Activated CD8-positive, alpha-beta memory T cell treated with anti-CD3 and anti-CD28 coated beads, Interleukin-2, amount 10 ng/mL, durations not matched to agents 7 days and 5 days (primary cell): Measurements from ENCODE around the gene IGFBP3. TPM values are rescaled to one million over a fixed set of nuclear protein-coding genes. Genes with fewer than 3 reads are reported as not detected.

Experiments used
- ATAC-seq: fragments of 150-1000 bp; cut with Tn5 transposase; one replicate; pipeline ENCODE4 v1.10.0; 2021; ENCODE audit warnings: moderate library complexity
- CTCF ChIA-PET: fragments of 350-600 bp; sonication (Branson Sonifier 250); formaldehyde crosslinking; loops from one replicate; lab custom pipeline; 2021; ENCODE audit warnings: antibody characterized with exemption; lab: Charles Lee
- DNase-seq: peaks from one replicate; pipeline ENCODE4 v3.0.0-alpha.2; 2020
- H3K27ac Mint-ChIP-seq: one replicate; pipeline ENCODE4 v1.8.0; 2021; ENCODE audit warnings: mild to moderate bottlenecking, mixed read lengths
- H3K27me3 Mint-ChIP-seq: one replicate; pipeline ENCODE4 v1.8.0; 2021; ENCODE audit warnings: mixed read lengths
- H3K36me3 Mint-ChIP-seq: one replicate; pipeline ENCODE4 v1.8.0; 2021; ENCODE audit warnings: mild to moderate bottlenecking, mixed read lengths
- H3K4me1 Mint-ChIP-seq: one replicate; pipeline ENCODE4 v1.8.0; 2021; ENCODE audit warnings: mixed read lengths
- H3K4me3 Mint-ChIP-seq: one replicate; pipeline ENCODE4 v1.8.0; 2021; ENCODE audit warnings: mild to moderate bottlenecking, moderate library complexity, mixed read lengths
- H3K9me3 Mint-ChIP-seq: one replicate; pipeline ENCODE4 v1.8.0; 2022; ENCODE audit warnings: low read depth, mixed read lengths
- total RNA-seq, 2 experiments: library from RNA; stranded (reverse); gene quantifications; one replicate each; pipeline ENCODE4 v1.2.3, GENCODE V29; 2021

Gene IGFBP3
- total RNA-seq, 2 experiments from 2014 or later, result 10.5 to 17.8 TPM

DNA sequence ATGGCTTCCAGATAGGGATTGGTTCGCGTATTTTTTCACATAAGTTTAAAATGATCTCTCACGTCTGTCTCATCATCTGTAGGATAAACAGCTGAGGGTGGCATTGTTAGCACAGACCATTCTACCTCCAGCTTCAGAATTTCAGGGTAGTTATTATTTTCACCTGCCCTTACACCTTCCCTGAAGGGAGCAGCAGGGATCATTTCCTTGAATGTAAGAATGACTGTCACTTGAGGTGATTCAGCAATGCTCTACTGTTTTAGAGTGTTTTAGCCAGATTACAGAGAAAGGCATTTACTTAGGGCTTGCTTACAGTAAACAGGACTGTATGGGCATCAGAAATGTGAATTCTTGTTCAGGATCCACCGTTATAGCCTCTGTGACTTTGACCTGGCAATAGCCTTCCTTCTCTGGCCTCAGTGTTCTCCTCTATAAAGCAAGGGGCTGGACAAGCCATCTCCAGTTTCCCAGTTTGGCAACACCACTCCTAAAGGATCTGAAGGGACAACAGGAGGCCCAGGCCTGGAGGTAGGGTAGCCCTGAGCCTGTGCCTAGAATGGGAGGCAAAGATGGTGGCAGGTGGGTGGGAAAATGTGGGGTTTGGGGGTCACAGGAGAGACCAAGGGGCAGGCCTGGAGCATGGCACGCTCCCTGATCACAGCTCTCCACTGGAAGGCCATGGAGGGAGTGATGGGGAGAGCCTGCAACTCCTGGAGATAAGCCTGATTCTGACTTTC, 34.0 kb downstream of the IGFBP3 start:
- no peak for ATAC-seq
- Mint-ChIP-seq H3K9me3 (no peaks in the 10 kb centered on the region), H3K27me3 (peaks cover 55% of the 10 kb centered on the region), H3K36me3 (no peaks in the 10 kb centered on the region), H3K4me3 (no peak overlapping the region), H3K27ac (no peak overlapping the region), H3K4me1 (no peaks in the 10 kb centered on the region)
- DNase-seq, result no peak
- CTCF ChIA-PET, result no interaction called here

DNA sequence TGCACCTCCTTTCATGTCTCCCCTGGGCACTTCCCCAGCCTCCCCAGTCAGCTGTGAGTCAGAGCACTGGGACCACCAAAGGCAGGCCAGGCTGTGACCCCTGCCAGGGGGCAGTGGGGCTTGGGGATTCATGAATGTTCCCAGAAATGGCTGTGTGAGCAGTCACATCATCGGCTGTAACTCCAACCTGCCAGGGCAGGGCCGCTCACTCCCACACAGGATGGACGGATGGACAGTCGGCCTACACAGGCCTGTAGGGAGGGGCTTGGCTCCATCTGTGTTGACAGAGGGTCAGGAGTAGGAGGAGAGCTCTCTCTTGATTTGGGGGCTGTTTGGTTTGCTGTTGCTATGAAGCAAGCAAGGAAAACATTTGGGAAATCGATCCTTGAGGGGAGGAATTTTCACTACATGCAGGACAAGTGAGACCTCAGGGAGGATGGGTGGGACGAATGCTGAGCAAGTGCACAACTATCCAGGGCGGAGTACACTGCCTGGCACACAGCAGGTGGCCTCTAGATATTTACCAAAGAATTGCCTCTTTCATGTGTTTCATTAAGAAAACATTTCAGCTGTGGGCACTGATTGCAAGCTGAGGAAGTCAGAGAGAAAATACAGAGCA, 35.7 kb downstream of the IGFBP3 start:
- peaks cover 43% of the 10 kb centered on the region for H3K27me3 Mint-ChIP-seq
- no peaks in the 10 kb centered on the region for H3K4me1 Mint-ChIP-seq
- no peak for DNase-seq

DNA sequence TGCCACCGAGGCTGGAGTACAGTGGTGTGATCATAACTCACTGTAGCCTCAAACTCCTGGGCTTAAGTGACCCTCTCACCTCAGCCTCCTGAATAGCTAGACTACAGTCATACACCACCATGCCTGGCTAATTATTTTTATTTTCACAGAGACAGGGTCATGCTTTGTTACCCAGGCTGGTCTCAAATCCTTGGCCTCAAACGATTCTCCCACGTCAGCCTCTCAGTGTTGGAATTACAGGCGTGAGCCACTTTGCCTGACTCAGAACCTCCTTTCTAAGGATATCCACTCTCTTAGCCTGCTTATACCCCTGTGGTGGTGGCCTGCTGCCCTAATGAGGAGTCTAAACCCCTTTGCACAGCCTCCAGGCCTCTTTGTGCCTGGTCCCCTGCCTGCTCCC, 36.9 kb downstream of the IGFBP3 start:
- Mint-ChIP-seq H3K4me3 (no peak overlapping the region), H3K4me1 (no peaks in the 10 kb centered on the region), H3K27me3 (peaks cover 32% of the 10 kb centered on the region), H3K27ac (no peak overlapping the region), H3K9me3 (no peaks in the 10 kb centered on the region), H3K36me3 (no peaks in the 10 kb centered on the region)
- DNase-seq (no peak), ATAC-seq (no peak)
- CTCF ChIA-PET, result interaction anchor here (1.1 kb wide), 1 partner anchor 33 kb away, joined by 3 read pairs; no protein-coding TSS in a partner anchor

More for the DNA sequence above, 35.7 kb downstream of the IGFBP3 start:
- no peaks in the 10 kb centered on the region for H3K36me3 Mint-ChIP-seq
- no peak overlapping the region for H3K27ac Mint-ChIP-seq
- ATAC-seq, result no peak
- CTCF ChIA-PET, result interaction anchor here (1.1 kb wide), 1 partner anchor 32 kb away, joined by 3 read pairs; no protein-coding TSS in a partner anchor
- H3K4me3 Mint-ChIP-seq, result no peak overlapping the region
- no peaks in the 10 kb centered on the region for H3K9me3 Mint-ChIP-seq

DNA sequence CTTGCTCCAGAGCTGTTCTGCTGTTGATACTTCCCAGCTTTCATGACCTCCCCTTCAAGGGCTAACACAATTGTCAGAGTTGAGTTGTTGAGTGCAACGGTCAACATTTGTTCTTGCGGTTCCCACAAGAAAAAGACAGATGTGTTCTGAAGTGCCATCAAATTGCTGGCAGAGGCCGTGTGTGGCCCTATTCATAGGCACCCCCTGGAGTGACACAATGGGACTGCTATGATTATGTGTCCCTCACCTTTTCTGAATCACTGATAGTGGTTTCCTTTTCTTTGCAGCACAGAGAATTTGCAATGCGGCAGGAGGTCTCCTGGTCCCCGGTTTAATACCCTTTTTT, 38.6 kb downstream of the IGFBP3 start:
- Mint-ChIP-seq H3K4me1 (no peaks in the 10 kb centered on the region), H3K27me3 (peaks cover 18% of the 10 kb centered on the region), H3K27ac (no peak overlapping the region), H3K4me3 (no peak overlapping the region), H3K36me3 (no peaks in the 10 kb centered on the region), H3K9me3 (no peaks in the 10 kb centered on the region)
- CTCF ChIA-PET, result interaction anchor here (1.8 kb wide), 1 partner anchor 8 kb away, joined by 4 read pairs; no protein-coding TSS in a partner anchor
- ATAC-seq (no peak), DNase-seq (no peak)

DNA sequence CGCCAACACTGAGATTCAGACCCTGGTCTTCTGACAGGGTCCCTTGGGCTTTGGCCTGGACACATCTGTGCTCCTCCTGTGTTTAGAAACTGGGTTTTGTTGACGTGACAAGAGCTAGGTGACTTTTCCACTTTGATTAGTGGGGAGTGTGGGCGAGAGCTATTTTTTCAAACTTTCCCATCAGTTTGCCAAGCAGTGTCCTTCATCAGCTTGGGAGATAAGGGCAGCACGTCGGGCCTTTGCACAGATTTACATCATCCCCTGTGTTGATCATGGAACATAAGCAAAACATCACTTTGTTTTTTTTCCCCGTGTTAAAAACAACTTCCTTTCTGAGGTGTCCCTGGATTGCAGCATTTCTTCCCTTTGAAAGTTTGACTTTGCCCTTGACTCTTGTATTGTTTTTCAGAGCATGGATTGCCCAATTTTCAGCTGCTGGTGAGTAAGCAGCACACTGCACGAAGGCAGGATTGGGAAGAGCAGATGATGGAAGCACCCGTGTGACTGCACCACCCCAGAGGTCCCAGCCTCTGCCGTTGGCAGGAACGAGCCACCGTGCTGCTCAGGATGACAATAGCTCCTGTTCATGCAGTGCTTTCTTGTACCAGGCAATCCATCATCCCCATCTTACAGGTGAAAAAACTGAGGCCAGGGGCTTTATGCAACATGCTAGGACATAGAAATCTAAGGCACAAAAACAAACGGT, 39.2 kb downstream of the IGFBP3 start:
- Mint-ChIP-seq H3K4me3 (no peak overlapping the region), H3K27ac (no peak overlapping the region), H3K9me3 (no peaks in the 10 kb centered on the region), H3K27me3 (peaks cover 12% of the 10 kb centered on the region), H3K36me3 (no peaks in the 10 kb centered on the region), H3K4me1 (no peaks in the 10 kb centered on the region)
- ATAC-seq (no peak), DNase-seq (no peak)
- CTCF ChIA-PET, result interaction anchor here (1.8 kb wide), 1 partner anchor 9 kb away, joined by 4 read pairs; no protein-coding TSS in a partner anchor

DNA sequence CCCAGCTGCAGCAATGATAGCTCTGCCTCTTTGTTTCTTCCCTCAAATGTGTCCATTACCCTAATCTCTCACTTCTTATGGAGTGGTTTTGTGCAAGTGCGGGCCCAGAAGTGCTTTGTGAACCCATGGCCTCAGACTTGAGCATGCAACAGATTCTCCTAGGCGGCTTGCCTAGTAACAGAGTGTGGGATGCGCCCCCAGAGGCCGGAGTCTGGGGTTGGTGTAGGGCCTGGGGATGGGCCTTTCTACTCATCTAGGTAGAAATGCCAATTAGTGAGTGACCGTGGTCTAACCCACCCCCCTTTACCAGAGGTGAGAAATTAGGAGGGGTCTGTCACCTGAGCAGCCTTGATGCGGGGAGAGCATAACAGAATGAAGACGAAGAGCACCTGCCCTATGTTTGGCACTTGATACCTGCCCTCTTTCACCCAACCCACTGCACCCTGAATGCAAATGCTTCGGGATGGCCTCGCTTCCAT, 39.8 kb downstream of the IGFBP3 start:
- Mint-ChIP-seq H3K9me3 (no peaks in the 10 kb centered on the region), H3K4me1 (no peaks in the 10 kb centered on the region), H3K27ac (no peak overlapping the region), H3K27me3 (peaks cover 6% of the 10 kb centered on the region), H3K36me3 (no peaks in the 10 kb centered on the region), H3K4me3 (no peak overlapping the region)
- CTCF ChIA-PET, result no interaction called here
- no peak for ATAC-seq
- no peak for DNase-seq

DNA sequence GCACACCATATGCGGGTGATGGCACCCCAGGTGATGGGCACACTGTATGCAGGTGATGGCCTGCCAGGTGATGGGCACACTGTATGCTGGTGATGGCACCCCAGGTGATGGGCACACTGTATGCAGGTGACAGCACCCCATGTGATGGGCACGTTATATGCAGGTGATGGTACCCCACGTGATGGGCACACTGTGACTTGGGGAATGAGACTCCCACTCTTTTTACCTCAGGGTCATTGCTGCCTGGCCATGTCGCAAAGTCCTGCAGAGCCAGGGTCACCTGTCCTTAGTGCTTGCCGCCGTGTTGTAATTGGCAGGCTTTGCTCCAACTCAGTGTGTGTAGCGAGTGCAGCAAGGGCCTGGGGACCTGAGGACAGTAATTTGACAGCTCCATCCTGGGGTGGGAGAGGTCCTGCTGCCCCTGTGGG, 40.6 kb downstream of the IGFBP3 start:
- Mint-ChIP-seq H3K27ac (no peak overlapping the region), H3K4me3 (no peak overlapping the region), H3K27me3 (peaks cover under 1% of the 10 kb centered on the region), H3K4me1 (no peaks in the 10 kb centered on the region), H3K9me3 (no peaks in the 10 kb centered on the region), H3K36me3 (no peaks in the 10 kb centered on the region)
- no peak for ATAC-seq
- CTCF ChIA-PET, result no interaction called here
- DNase-seq, result no peak

DNA sequence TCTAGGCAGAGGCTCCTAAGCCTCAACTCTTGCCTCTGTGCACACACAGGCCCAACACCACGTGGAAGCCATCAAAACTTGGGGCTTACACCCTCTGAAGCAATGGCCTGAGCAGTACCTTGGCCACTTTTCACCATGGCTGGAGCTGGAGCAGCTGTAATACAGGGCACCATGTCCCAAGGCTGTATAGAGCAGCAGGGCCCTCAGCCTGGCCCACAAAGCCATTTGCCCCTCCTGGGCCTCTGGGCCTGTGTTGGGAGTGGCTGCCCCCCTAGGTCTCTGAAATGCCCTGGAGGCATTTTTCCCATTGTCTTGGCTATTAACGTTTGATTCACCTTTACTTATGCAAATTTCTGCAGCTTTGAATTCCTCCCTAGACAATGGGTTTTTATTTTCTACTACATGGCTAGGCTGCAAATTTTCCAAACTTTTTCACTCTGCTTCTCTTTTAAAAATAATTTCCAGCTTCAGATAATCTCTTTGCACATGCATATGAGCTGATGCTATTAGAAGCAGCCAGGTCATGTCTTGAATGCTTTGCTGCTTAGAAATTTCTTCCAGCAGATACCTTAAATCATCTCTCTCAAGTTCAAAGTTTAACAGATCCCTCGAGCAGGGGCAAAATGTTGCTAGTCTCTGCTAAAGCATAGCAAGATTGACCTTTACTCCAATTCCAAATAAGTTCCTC, 42.5 kb downstream of the IGFBP3 start:
- CTCF ChIA-PET, result no interaction called here
- Mint-ChIP-seq H3K9me3 (no peaks in the 10 kb centered on the region), H3K27ac (no peak overlapping the region), H3K4me1 (no peaks in the 10 kb centered on the region), H3K4me3 (no peak overlapping the region), H3K27me3 (no peaks in the 10 kb centered on the region), H3K36me3 (no peaks in the 10 kb centered on the region)
- ATAC-seq, result no peak
- no peak for DNase-seq

DNA sequence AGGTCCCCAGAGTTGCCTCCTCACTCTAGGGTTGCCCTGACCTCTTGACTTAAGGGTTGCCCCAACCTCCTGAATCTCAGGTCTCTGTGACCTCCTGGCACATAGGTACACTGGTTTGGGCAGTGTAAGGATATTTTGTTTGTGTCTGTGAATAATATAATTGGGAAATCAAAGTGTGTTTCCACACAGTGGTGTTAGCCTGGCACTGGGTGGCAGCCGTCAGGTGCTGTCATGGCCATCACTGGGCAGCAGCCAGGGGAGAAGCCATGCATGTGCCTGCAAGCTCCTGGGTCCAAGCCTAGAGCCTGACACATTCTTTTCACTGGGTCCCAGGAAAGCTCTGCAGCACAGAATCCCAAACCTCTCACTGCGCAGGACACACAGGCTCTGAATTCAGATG, 44.6 kb downstream of the IGFBP3 start:
- H3K9me3 Mint-ChIP-seq, result no peaks in the 10 kb centered on the region
- H3K27ac Mint-ChIP-seq, result no peak overlapping the region
- H3K36me3 Mint-ChIP-seq, result no peaks in the 10 kb centered on the region
- H3K27me3 Mint-ChIP-seq, result no peaks in the 10 kb centered on the region
- ATAC-seq (no peak), DNase-seq (no peak)
- H3K4me3 Mint-ChIP-seq, result no peak overlapping the region
- no peaks in the 10 kb centered on the region for H3K4me1 Mint-ChIP-seq
- CTCF ChIA-PET, result no interaction called here

DNA sequence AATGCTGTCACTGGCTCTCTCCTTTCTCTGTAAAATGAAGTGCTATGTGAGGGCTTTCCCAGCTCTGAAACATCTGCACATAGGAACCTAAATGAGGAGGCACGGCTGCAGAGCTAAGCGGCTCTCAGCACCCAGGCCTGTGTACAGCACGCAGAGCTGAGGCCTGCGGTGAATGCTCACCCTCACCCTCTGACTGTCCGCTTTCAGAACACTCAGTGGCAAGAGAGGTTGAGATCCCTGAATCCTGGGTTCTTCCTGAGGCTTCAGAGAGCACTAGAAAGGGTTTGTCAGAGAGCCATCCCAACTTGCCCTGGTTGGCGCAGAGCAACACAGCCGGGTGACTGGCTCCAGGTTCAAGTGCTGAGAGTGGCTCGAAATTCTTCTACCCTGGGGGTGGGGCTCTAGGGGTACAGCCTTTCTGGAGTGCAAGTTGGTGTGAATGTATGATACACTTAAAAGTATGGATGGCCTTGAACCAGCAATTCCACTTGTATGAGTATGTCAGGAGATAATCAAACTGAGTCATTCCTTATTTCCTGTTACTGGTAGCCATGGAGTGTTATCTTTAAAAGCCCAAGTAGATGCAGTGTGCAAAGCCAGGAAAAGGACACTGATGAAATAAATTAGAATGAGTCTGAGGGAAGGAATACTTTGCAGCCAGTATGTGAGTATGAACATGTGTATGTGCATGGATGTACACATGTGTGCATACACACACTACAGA, 46.5 kb downstream of the IGFBP3 start:
- no peaks in the 10 kb centered on the region for H3K36me3 Mint-ChIP-seq
- no peak for ATAC-seq
- no peaks in the 10 kb centered on the region for H3K9me3 Mint-ChIP-seq

DNA sequence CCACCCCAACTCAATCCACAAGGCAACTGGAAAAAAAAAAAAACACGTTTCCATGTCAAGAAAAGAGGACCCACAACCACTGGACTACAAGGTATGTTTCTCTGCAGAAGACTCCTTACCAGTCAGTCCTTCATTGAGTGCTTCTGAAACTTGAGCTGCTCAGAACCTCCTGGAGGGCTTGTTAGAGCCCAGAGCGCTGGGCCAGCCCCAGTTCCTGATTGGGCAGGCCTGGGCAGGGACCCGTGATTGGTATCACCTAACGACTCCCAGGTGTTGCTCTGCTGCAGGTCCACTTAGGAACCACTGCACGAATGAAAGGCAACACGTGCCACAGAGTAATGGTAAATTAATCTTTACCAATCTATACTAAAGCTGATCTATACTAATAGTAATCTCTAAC, 47.7 kb downstream of the IGFBP3 start:
- Mint-ChIP-seq H3K27ac (no peak overlapping the region), H3K9me3 (no peaks in the 10 kb centered on the region), H3K36me3 (no peaks in the 10 kb centered on the region), H3K4me3 (no peak overlapping the region), H3K4me1 (no peaks in the 10 kb centered on the region), H3K27me3 (peaks cover 7% of the 10 kb centered on the region)
- no peak for ATAC-seq
- no peak for DNase-seq
- CTCF ChIA-PET, result no interaction called here

More for the DNA sequence above, 46.5 kb downstream of the IGFBP3 start:
- H3K27me3 Mint-ChIP-seq, result peaks cover 7% of the 10 kb centered on the region
- no peaks in the 10 kb centered on the region for H3K4me1 Mint-ChIP-seq
- DNase-seq, result no peak
- no peak overlapping the region for H3K4me3 Mint-ChIP-seq
- H3K27ac Mint-ChIP-seq, result no peak overlapping the region
- CTCF ChIA-PET, result no interaction called here

DNA sequence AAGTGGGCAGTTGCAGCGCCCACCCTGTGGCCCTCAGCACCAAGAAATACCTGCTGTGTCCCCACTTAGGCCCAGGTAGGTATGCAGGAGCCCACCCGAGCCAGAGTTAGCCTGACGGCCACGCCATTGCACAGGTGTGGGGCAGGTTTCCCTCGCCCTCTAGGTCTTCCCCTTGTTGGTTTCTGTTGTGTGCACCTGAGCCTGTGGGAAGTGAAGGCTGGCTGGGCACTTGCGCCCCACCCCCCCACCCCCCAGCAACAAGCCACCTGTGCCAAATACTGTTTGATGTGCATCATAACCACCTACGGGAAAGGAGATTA, 48.1 kb downstream of the IGFBP3 start, which contains the start of gene CCDC201:
CCDC201 (minus strand) TSS at position 48 of the 320 bp plus-strand sequence. CDS start 75 bp downstream, outside the sequence.
- DNase-seq (no peak), ATAC-seq (no peak)
- CTCF ChIA-PET, result no interaction called here
- H3K4me3 Mint-ChIP-seq, result no peak within 1 kb of the TSS
- no peaks in the 10 kb centered on the region for H3K36me3 Mint-ChIP-seq
- no peaks in the 10 kb centered on the region for H3K9me3 Mint-ChIP-seq
- no peak within 1 kb of the TSS for H3K27ac Mint-ChIP-seq
- H3K27me3 Mint-ChIP-seq, result peaks cover 7% of the 10 kb centered on the region
- no peaks in the 10 kb centered on the region for H3K4me1 Mint-ChIP-seq
